T-helper 1 cell (primary cell): ENCODE results near the gene WSCD2.

Source experiments
- DNase-seq, 5 donors: peaks; one replicate each; pipeline ENCODE4 v3.0.0-alpha.2; 2012 to 2020

The WSCD2 gene

GRCh38 chr12:108271951-108272872, 143.1 kb downstream of the WSCD2 start:
- DNase-seq = no peak

- no peak for DNase-seq
Observed at GRCh38 chr12:108273217-108273616, 144.1 kb downstream of the WSCD2 start.

- no peak for DNase-seq
Observed at GRCh38 chr12:108277613-108278012, 148.5 kb downstream of the WSCD2 start.

- no peak for DNase-seq
Observed at GRCh38 chr12:108282160-108282559, 153.1 kb downstream of the WSCD2 start.

GRCh38 chr12:108282676-108283075, 153.6 kb downstream of the WSCD2 start:
- DNase-seq = no peak

GRCh38 chr12:108284163-108284562, 155.1 kb downstream of the WSCD2 start:
- DNase-seq = no peak

- DNase-seq = no peak
Observed at GRCh38 chr12:108285016-108285415, 155.9 kb downstream of the WSCD2 start.

GRCh38 chr12:108287227-108287626, 158.1 kb downstream of the WSCD2 start:
- DNase-seq = no peak

- no peak for DNase-seq
Observed at GRCh38 chr12:108289350-108290161, 160.5 kb downstream of the WSCD2 start.

GRCh38 chr12:108295641-108296040, 166.6 kb downstream of the WSCD2 start:
- no peak for DNase-seq

- DNase-seq = no peak
Observed at GRCh38 chr12:108296945-108297344, 167.9 kb downstream of the WSCD2 start.

GRCh38 chr12:108297424-108297823, 168.3 kb downstream of the WSCD2 start:
- DNase-seq = no peak

- DNase-seq = peak in 1 of 5 donors; percentile 53
Observed at GRCh38 chr12:108297895-108298760, 169.0 kb downstream of the WSCD2 start.

- DNase-seq = no peak
Observed at GRCh38 chr12:108298761-108299275, 169.7 kb downstream of the WSCD2 start.

- no peak for DNase-seq
Observed at GRCh38 chr12:108299516-108299915, 170.4 kb downstream of the WSCD2 start.
